Dendritic cell treated with granulocyte-macrophage colony-stimulating factor and Interleukin-4, amounts not matched to agents 40 ng/mL and 50 ng/mL, for 4 days (primary cell): ENCODE measurements around the gene TARS3.

Experiments used
- H3K27ac Mint-ChIP-seq: one replicate; pipeline ENCODE4 v1.8.0; 2022; ENCODE audit warnings: mild to moderate bottlenecking, mixed read lengths
- H3K27me3 Mint-ChIP-seq: one replicate; pipeline ENCODE4 v1.8.0; 2022; ENCODE audit warnings: mild to moderate bottlenecking, mixed read lengths
- H3K36me3 Mint-ChIP-seq: one replicate; pipeline ENCODE4 v1.8.0; 2022; ENCODE audit warnings: low read depth, mixed read lengths
- H3K4me1 Mint-ChIP-seq: one replicate; pipeline ENCODE4 v1.8.0; 2022; ENCODE audit warnings: low read depth, mixed read lengths
- H3K4me3 Mint-ChIP-seq: one replicate; pipeline ENCODE4 v1.8.0; 2022; ENCODE audit warnings: mild to moderate bottlenecking, moderate library complexity, mixed read lengths
- H3K9me3 Mint-ChIP-seq: one replicate; pipeline ENCODE4 v1.8.0; 2022; ENCODE audit warnings: mixed read lengths
- intact Hi-C: fragments of 100-400 bp; cut with micrococcal nuclease; formaldehyde crosslinking; loops from one replicate; pipeline ENCODE4 v1.15.0; 2022

Gene TARS3

GRCh38 chr15:101608201-101608600 is 116.1 kb downstream of the TARS3 start:
- Mint-ChIP-seq H3K27me3 (peaks cover 5% of the 10 kb centered on the region), H3K27ac (no peak overlapping the region)

GRCh38 chr15:101607108-101607507 is 117.2 kb downstream of the TARS3 start:
- no peaks in the 10 kb centered on the region for H3K9me3 Mint-ChIP-seq
- intact Hi-C loops = no loop called here
- no peaks in the 10 kb centered on the region for H3K36me3 Mint-ChIP-seq
- H3K27me3 Mint-ChIP-seq = peaks cover 5% of the 10 kb centered on the region
- H3K27ac Mint-ChIP-seq = no peak overlapping the region
- no peaks in the 10 kb centered on the region for H3K4me1 Mint-ChIP-seq
- no peak overlapping the region for H3K4me3 Mint-ChIP-seq

More at GRCh38 chr15:101608201-101608600, 116.1 kb downstream of the TARS3 start:
- Mint-ChIP-seq H3K9me3 (no peaks in the 10 kb centered on the region), H3K36me3 (no peaks in the 10 kb centered on the region), H3K4me1 (no peaks in the 10 kb centered on the region), H3K4me3 (no peak overlapping the region)
- intact Hi-C loops = no loop called here

GRCh38 chr15:101604124-101604874 is 120.0 kb downstream of the TARS3 start:
- H3K4me1 Mint-ChIP-seq = no peaks in the 10 kb centered on the region
- H3K36me3 Mint-ChIP-seq = no peaks in the 10 kb centered on the region
- H3K4me3 Mint-ChIP-seq = no peak overlapping the region
- H3K27me3 Mint-ChIP-seq = peaks cover 12% of the 10 kb centered on the region
- intact Hi-C loops = no loop called here
- no peaks in the 10 kb centered on the region for H3K9me3 Mint-ChIP-seq
- no peak overlapping the region for H3K27ac Mint-ChIP-seq
